ENCODE measurements around the gene CTNNA1. TPM values are rescaled to one million over a fixed set of nuclear protein-coding genes. Genes with fewer than 3 reads are reported as not detected.

CTNNA1 gene
- total and polyA plus RNA-seq, 2 of the 8 experiments (the other 6 are each of a cell fraction or from before 2014, with no cell fraction given) = 115 to 349 TPM

DNA sequence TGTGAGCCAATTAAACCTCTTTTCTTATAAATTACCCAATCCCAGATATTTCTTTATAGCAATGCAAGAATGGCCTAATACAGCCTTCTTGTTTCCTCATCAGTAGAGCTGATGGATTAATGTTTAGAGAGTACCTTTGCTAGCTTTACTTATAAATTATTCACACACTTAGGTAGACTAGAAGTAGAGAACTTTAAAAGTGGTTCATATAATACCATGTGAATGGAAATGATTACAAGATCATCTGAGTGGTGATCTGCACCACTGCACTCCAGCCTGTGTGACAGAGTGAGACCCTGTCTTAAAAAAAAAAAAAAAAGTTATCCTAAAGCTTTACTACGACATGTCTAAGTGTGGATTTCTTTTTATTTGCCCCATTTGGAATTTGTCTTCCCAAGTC is 145.1 kb downstream of the CTNNA1 start:
- H2BK15ac ChIP-seq (ENCODE audit: low read length) = no peak overlapping the region
- H3K36me3 ChIP-seq (ENCODE audit: control insufficient read depth in 2 of 4, insufficient read depth in 4 of 4, low read length in 3 of 4) = peaks cover 0 to 8% (median 3%) of the 10 kb centered on the region in 4 experiments; a peak in 5 of 8 replicates
- H3K23ac ChIP-seq (ENCODE audit: insufficient read length) = no peak overlapping the region
- no peak overlapping the region for H4K5ac ChIP-seq (ENCODE audit: insufficient read length, low read depth, low read length)
- no peak overlapping the region for H2AFZ ChIP-seq (ENCODE audit: low read length)
- no peak overlapping the region for H4K8ac ChIP-seq (ENCODE audit: extremely low read depth, insufficient read depth, low read length)
- POLR2A ChIA-PET (ENCODE audit: partially characterized antibody) = interaction anchor here (1.2 kb wide), 1 partner anchor 27 kb away, joined by 3 read pairs; no protein-coding TSS in a partner anchor
- DNase-seq (ENCODE audit: low read depth in 1 of 2, low spot score in 2 of 2) (no peak), FAIRE-seq (no peak)
- no peak overlapping the region for H3K18ac ChIP-seq (ENCODE audit: extremely low read depth, low read length)
- WGBS, 2 experiments (ENCODE audit: extremely low coverage in 1 of 2, insufficient coverage in 1 of 2, insufficient read length in 1 of 2, insufficient replicate concordance in 2 of 2, low coverage in 1 of 2, low lambda C conversion rate in 2 of 2, missing lambda C conversion rate in 1 of 2) = 100% methylated on average over 1 of the region's 1 CpG; no CpG with 5 or more reads in 1 of the 2 experiments
- peaks cover under 1% of the 10 kb centered on the region; the same call in 1 of the 2 replicates for H3K79me1 ChIP-seq (ENCODE audit: low read depth, low read length)
- no peaks in the 10 kb centered on the region for H3K23me2 ChIP-seq (ENCODE audit: low read depth, low read length)
- H2BK20ac ChIP-seq (ENCODE audit: low read length) = no peak overlapping the region
- no peak overlapping the region for H2BK12ac ChIP-seq (ENCODE audit: low read depth, low read length)
- no peak overlapping the region for H3K14ac ChIP-seq (ENCODE audit: insufficient read length)
- H2AK5ac ChIP-seq (ENCODE audit: low read depth, low read length) = no peak overlapping the region
- no peak overlapping the region for H2BK5ac ChIP-seq (ENCODE audit: low read depth, low read length)
- peaks cover 0 to 6% (median 0%) of the 10 kb centered on the region in 4 experiments; a peak in 2 of 7 replicates for H3K4me1 ChIP-seq (replicated peaks in 1 of 4; ENCODE audit: control insufficient read depth in 3 of 4, insufficient read depth in 4 of 4, low read length in 3 of 4)
- H3K56ac ChIP-seq (replicated peaks; ENCODE audit: insufficient read length, low read depth, low read length) = no peak overlapping the region
- H3K79me2 ChIP-seq (ENCODE audit: control insufficient read depth in 1 of 2, insufficient read depth in 2 of 2, low read length in 2 of 2) = no peaks in the 10 kb centered on the region
- H3K9ac ChIP-seq (replicated peaks in 1 of 4; ENCODE audit: extremely low read depth in 1 of 4, low read depth in 3 of 4, low read length in 3 of 4) = no peak overlapping the region
- H4K91ac ChIP-seq (replicated peaks; ENCODE audit: insufficient read length, low read length) = no peak overlapping the region
- no peaks in the 10 kb centered on the region for H3K27me3 ChIP-seq (replicated peaks in 1 of 4; ENCODE audit: control insufficient read depth in 3 of 4, extremely low read depth in 1 of 4, insufficient read depth in 3 of 4, low read length in 3 of 4)
- H4K20me1 ChIP-seq (replicated peaks in 1 of 2; ENCODE audit: control insufficient read depth in 1 of 2, insufficient read depth in 2 of 2, low read length in 2 of 2) = no peaks in the 10 kb centered on the region
- no peak overlapping the region for H3K27ac ChIP-seq (ENCODE audit: low read depth, low read length)
- no peak overlapping the region for H3K4ac ChIP-seq (replicated peaks; ENCODE audit: insufficient read length, low read depth, low read length)
- CTCF ChIA-PET (ENCODE audit: partially characterized antibody) = interaction anchor here (0.6 to 1.1 kb wide), 3 partner anchors 12 to 364 kb away, joined by 3 read pairs; no protein-coding TSS in a partner anchor
- no peaks in the 10 kb centered on the region for H3K9me3 ChIP-seq (ENCODE audit: insufficient read depth in 2 of 2, low read depth in 1 of 2, low read length in 1 of 2)
- no peak overlapping the region for H3K4me3 ChIP-seq (ENCODE audit: extremely low read depth in 1 of 4, insufficient read depth in 2 of 4, low read depth in 3 of 4, low read length in 4 of 4)
- no peak overlapping the region for H3K4me2 ChIP-seq (ENCODE audit: insufficient read depth in 1 of 2, low read depth in 2 of 2, low read length in 2 of 2)
- no peak overlapping the region for H2BK120ac ChIP-seq (replicated peaks; ENCODE audit: low read depth, low read length)
- TF ChIP-seq CBX8 (IDR thresholded peaks at IDR 0.05; ENCODE audit: borderline replicate concordance, low read depth, low read length) (no peak), POU5F1 (IDR thresholded peaks at IDR 0.05; ENCODE audit: low read depth, low read length) (no peak), MAFK (IDR thresholded peaks at IDR 0.05; ENCODE audit: low read depth, low read length) (no peak), PHF8 (conservative IDR thresholded peaks at IDR 0.05; ENCODE audit: low read depth, low read length) (no peak), SP4 (IDR thresholded peaks at IDR 0.05; ENCODE audit: low read length) (no peak), RNF2 (IDR thresholded peaks at IDR 0.05; ENCODE audit: borderline replicate concordance, low read depth, low read length, missing control alignments, poor library complexity, severe bottlenecking) (no peak), BRCA1 (IDR thresholded peaks at IDR 0.05; ENCODE audit: low read depth, low read length) (no peak), SAP30 (IDR thresholded peaks at IDR 0.05; ENCODE audit: insufficient read depth, insufficient replicate concordance, low read length) (no peak), RAD21 (IDR thresholded peaks at IDR 0.05 in 1 of 2, conservative IDR thresholded peaks at IDR 0.05 in 1 of 2; ENCODE audit: low read depth in 2 of 2, low read length in 2 of 2) (no peak), YY1 (IDR thresholded peaks at IDR 0.05; ENCODE audit: low read depth, low read length) (no peak), EP300 (IDR thresholded peaks at IDR 0.05; ENCODE audit: borderline replicate concordance in 1 of 2, low read depth in 2 of 2, low read length in 2 of 2) (no peak), SIN3A (conservative IDR thresholded peaks at IDR 0.05 in 1 of 2, IDR thresholded peaks at IDR 0.05 in 1 of 2; ENCODE audit: low read depth in 1 of 2, low read length in 2 of 2) (no peak), TBP (IDR thresholded peaks at IDR 0.05; ENCODE audit: low read depth, low read length) (no peak)
